ENCODE measurements around the gene KCNK4.

The KCNK4 gene

DNA sequence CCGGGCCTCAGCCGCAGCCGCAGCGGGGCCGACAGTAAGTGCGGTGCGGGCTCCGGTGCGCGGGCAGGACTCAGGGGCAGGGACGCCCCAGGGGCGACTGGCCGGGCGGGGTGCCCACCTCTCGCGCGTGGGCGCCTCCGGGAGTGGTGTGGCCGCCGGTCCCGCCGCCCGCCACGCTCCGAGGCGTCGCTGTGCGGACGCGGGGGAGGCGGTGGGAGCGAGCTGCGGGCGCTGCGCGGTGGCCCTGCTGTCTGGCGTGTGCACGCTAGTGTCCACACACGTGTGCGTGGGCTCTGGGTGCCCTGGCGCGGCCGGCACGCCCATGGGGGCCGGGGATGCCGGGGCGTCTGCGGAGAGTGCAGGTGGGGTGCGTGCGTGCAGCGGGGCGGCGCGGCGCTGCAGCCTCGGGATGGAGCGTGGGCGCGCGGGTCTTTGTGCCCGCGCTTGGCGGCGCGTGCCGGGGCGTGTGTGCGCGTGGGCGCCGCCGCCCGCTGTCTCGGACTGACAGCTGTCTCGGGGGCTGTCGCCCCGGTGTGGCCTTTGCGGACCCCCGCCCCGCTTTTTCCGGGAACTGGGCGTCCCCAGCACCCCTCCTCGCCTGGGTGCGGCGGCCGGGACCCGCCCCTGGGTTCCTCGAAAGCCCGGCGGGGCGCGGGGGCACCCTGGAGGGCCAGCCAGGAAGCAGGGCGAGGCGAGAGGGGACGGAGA is 804 bp downstream of the KCNK4 start:
- no peak for DNase-seq (ENCODE audit: low spot score)

DNA sequence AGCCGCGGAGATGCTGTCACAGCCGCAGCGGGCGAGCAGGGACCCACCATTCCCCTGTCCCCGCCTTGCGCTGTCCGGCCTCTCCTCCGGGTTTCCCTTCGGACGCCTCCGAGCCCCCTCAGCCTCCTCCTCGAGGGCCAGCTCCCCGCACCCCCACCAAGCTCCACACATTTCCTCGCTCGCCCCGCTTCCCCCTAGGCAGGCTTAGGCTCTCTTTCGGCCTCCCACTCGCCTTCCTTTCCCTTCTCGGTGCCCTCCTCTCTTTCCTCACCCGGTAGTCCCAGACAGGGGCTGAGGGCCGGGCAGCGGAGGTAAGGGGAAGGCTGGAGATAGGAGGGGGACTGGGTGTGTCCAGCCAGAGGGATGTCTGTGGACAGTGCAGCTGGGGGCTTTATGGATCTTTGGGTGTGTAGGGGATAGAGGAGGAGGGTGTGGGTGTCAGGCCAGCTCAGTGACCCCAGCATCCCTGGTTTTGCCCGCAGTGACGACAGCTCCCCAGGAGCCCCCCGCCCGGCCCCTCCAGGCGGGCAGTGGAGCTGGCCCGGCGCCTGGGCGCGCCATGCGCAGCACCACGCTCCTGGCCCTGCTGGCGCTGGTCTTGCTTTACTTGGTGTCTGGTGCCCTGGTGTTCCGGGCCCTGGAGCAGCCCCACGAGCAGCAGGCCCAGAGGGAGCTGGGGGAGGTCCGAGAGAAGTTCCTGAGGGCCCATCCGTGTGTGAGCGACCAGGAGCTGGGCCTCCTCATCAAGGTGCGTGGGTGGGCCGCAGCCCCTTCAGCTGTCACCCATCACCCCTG is 1.6 kb downstream of the KCNK4 start:
- no peak for DNase-seq (ENCODE audit: low spot score)

DNA sequence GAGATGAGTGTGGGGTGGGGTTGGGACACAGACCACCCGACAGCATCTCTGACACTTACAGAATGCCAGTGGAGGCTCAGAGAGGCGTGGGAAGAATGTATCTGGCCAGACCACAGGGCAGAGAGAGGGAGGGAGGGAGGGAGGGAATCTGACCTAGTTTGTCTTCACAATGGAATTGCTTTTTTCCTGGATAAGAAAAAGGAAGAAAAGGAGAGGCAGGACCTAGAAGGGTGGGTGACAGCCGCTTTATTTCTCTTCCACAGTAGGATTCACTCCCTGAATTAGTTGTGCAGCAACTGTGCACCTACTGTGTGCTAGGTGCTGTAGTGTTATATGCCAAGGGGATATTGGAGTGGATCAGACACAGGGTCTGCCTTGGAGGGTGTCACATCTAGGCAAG is 3.7 kb downstream of the KCNK4 start:
- DNase-seq (ENCODE audit: low spot score): no peak

DNA sequence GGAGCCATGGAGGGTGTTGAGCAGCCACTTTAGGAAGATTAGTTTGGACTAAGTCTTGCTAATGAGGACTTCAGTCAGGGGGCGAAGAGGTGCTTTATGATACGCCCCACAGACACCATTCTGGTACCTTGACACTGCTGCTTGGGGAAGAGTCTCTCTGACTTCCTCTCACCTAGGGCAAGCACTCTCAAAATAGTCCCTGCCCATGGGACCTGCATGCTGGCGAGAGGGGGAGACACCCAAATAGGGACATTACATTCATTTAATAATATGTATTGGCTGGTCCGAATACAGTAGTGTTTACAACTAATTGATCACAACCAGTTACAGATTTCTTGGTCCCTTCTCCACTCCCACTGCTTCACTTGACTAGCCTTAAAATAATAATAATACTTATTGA is 4.7 kb downstream of the KCNK4 start:
- no peak for DNase-seq (ENCODE audit: low spot score)

DNA sequence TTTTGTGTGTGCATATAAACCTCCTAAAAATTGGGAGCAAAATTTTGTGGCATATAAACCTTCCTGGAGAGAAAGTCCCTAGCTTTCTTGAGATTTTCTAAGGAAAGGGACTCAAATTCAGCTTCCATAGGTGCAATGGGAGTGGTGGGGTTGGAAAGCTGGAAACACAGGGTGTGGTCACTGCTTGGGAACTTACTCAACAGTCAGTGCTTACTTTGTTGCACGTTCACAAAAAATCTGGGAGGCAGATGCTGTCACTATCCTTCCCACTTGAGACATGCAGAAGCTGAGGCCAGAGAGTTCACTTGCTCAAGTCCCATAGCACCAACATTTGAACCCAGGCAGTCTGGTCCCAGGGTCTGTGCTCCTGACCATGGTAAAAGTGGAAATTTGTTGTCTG is 5.1 kb downstream of the KCNK4 start:
- DNase-seq (ENCODE audit: low spot score): no peak

DNA sequence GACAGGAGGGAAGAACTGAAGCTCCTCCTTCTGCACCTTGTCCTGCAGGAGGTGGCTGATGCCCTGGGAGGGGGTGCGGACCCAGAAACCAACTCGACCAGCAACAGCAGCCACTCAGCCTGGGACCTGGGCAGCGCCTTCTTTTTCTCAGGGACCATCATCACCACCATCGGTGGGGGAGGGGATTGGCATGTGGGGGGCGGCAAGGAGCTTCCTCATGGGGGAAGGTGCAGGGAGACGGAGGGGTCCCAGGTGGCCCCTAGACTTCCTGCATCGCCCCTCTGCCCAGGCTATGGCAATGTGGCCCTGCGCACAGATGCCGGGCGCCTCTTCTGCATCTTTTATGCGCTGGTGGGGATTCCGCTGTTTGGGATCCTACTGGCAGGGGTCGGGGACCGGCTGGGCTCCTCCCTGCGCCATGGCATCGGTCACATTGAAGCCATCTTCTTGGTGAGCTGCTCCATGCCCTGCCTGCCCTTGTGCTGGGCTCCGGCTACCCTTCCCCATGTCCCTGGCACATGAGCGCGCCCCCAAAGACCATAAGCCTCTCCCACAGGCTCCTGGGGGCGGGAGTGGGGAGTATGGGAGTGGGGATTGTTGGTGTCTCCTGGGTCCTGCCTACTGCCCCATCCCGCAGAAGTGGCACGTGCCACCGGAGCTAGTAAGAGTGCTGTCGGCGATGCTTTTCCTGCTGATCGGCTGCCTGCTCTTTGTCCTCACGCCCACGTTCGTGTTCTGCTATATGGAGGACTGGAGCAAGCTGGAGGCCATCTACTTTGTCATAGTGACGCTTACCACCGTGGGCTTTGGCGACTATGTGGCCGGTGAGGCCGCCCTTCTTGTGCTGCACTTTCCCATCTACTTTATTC is 6.0 kb downstream of the KCNK4 start:
- no peak for DNase-seq (ENCODE audit: low spot score)

DNA sequence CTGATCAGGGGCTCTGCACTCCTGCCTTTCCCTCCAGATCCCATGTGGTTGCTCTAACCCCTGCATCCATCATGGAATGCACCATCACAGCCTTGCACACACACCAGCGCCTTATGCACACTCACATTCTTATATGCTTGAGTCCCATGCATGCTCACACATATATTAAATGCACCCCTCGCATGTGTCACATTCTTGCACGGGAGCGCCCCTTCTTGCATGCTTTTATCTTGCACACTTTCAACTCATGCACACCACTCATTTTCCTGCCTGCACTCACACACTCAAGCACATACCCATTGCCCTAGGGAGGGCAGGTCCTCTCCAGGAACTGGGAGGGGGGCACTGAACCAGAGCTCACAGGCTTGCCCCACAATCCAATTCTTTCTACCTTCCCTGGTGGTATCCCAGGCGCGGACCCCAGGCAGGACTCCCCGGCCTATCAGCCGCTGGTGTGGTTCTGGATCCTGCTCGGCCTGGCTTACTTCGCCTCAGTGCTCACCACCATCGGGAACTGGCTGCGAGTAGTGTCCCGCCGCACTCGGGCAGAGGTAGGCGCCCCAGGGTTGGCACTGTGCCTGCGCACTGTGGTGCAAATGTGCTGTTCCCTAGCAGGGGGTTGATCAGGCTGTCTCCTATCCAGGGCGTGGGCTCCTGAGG is 6.7 kb downstream of the KCNK4 start:
- no peak for DNase-seq (ENCODE audit: low spot score)

DNA sequence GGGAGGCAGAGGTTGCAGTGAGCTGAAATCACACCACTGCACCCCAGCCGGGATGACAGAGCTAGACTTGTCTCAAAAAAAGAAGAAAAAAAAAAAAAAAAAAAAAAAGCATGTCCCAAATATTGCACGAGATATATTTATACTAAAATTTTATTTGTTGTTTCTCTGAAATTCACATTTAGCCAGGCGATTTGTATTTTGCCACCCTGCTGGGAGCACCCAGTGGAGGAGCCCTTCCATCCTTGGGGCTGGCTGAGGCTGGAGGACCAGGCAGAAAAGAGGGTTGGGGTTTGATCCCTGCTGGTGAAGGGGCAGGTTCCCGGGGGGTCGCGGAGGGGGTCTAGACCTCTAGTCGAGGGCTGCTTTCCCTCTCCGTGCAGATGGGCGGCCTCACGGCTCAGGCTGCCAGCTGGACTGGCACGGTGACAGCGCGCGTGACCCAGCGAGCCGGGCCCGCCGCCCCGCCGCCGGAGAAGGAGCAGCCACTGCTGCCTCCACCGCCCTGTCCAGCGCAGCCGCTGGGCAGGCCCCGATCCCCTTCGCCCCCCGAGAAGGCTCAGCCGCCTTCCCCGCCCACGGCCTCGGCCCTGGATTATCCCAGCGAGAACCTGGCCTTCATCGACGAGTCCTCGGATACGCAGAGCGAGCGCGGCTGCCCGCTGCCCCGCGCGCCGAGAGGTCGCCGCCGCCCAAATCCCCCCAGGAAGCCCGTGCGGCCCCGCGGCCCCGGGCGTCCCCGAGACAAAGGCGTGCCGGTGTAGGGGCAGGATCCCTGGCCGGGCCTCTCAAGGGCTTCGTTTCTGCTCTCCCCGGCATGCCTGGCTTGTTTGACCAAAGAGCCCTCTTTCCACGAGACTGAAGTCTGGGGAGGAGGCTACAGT is 8.1 kb downstream of the KCNK4 start:
- DNase-seq (ENCODE audit: low spot score): no peak

DNA sequence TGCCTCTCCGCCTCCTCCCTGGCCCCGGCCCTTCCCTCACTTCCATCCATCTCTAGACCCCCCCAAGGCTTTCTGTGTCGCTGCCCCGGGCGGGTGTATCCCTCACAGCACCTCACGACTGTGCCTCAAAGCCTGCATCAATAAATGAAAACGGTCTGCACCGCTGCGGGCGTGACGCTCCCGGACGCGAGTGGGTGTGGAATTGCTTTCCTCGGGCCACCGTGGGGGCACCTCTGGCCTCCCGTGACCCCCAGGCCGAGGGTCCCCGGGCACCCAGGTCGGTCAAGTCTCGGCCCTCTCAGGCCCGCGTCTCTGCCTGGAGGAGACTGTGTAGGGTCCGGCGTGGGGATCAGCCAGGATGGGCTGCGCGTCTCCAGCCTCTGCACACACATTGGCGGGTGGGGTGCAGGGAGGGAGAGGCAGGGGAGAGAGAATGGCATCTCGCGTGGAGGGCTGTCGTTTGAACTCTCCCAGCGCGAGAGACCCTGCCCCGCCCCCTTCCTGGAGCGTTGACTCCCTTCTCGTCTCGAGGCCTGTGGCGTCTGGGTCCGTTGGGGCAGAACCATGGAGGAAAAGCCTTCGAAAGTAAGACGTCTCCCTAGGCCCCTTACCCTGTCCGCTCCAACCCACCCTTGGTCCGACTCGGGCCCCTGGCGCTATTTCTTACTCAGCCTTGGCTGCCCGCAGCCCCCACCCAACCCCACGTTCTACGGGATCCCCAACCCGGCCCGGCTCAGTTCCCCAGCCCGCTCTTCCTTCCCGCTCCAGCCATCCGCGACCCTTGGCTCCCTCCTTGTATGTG is 8.9 kb downstream of the KCNK4 start, which contains the start of gene CATSPERZ:
CATSPERZ (plus strand) TSS at position 512 of the 802 bp plus-strand sequence; CDS start at position 565, 53 bp downstream.
- DNase-seq (ENCODE audit: low spot score): no peak

DNA sequence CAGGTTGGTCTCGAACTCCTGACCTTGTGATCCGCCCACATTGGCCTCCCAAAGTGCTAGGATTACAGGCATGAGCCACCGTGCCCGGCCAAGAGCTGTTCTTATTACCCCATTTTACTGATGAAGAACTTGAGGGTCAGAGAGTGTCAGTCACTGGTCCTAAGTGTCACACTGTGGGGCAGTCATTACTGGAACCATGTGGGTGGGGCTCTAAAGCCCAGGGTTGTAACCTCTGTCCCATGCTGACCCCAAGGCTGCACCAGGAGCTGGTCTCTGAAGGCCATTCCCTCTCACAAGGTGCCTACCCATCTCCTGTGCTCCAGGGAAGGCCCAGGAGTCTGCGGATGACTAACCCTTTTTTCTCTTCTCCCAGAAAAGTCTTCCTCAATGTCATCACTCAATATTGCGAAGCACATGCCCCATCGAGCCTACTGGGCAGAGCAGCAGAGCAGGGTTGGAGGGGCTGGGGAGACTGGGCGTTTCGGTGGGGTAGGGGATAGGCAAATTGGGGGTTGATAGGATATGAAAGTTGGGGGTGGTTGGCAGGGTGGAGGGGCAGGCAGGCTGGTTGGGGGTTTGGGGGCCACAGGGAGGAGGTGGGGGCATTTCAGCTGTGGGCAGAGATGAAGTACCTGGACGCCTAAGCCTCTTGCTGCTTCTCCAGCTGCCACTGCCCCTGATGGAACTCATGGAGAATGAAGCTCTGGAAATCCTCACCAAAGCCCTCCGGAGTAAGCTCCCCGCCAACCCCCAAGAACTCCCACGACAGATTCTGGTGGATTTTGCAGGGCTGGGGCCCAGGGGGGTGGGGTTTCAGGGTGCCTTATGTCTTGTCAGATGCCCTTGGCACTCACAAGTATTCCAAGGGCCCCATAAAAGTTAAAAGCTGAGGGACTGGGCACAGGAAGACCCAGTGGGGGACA is 12.3 kb downstream of the KCNK4 start:
- no peak for DNase-seq (ENCODE audit: low spot score)

DNA sequence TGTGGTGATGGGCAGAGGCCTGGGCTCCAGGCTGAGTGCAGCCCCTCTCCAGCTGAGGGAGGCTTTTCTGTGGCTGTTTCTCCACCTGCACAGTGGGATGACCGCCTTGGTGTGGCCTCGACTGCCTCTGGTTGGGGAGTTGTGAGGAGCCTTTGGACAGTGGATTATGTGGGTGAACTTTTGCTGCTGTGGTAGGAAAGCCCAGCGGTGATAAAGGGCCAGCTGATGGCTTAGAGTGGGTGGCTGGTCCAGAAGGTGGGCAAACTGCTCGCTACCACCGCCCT is 12.9 kb downstream of the KCNK4 start:
- DNase-seq (ENCODE audit: low spot score): no peak

DNA sequence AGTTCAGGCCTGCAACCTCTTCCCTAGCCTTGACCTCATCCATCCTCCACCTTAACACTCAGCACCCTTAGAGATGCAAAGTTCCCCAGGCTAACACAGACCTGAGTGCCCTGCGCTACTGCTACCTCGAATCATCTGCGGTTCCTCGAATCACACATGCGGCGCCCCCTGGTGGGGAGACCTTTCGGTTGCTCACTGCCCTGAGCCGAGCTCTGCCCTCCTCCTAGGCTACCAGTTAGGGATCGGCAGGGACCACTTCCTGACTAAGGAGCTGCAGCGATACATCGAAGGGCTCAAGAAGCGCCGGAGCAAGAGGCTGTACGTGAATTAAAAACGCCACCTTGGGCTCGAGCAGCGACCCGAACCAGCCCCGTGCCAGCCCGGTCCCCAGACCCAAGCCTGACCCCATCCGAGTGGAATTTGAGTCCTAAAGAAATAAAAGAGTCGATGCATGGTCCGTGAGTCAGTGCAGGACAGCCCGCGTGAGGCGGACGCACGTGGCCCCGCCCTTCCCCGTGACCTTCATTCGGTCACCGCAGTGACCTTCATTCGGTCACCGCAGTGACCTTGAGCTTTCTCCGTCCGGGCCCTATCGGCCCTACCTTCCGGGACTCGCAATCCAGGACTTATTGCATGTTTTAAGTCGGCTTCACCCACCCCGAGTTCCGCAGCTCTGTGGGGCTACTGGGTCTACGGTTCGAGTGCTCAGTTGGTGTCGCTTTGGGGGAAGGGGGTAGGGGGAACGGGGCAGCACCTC is 13.4 kb downstream of the KCNK4 start:
- peak; percentile 86 for DNase-seq (ENCODE audit: low spot score)

DNA sequence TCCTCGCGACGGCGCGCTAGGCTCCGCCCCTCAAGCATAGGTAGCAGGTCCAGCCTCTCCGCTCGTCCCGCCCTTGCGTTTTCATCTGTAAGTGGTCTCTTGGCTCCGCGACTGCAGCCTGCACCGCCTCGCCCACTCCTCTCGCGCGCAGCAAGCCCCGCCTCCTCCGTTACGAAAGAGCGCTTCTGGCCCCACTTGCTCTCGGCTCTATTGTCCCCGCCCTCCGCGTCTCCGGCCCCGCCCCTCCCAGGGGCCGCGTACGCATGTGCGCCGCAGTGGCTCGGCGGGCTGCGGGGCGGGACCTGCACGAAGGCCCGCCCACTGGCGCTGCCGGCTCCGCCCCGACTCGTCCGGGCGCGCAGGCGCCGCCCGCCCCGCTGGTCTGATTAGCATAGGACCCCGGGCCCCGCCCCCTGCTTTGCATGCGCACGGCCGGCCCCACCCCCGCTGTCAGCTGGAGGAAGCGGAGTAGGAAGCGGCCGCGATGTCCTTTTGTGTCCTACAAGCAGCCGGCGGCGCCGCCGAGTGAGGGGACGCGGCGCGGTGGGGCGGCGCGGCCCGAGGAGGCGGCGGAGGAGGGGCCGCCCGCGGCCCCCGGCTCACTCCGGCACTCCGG is 14.1 kb downstream of the KCNK4 start, which contains the start of gene ESRRA:
ESRRA (plus strand) TSS at position 450 of the 616 bp plus-strand sequence. CDS start 1,656 bp downstream, outside the sequence.
- DNase-seq (ENCODE audit: low spot score): peak; percentile 99

DNA sequence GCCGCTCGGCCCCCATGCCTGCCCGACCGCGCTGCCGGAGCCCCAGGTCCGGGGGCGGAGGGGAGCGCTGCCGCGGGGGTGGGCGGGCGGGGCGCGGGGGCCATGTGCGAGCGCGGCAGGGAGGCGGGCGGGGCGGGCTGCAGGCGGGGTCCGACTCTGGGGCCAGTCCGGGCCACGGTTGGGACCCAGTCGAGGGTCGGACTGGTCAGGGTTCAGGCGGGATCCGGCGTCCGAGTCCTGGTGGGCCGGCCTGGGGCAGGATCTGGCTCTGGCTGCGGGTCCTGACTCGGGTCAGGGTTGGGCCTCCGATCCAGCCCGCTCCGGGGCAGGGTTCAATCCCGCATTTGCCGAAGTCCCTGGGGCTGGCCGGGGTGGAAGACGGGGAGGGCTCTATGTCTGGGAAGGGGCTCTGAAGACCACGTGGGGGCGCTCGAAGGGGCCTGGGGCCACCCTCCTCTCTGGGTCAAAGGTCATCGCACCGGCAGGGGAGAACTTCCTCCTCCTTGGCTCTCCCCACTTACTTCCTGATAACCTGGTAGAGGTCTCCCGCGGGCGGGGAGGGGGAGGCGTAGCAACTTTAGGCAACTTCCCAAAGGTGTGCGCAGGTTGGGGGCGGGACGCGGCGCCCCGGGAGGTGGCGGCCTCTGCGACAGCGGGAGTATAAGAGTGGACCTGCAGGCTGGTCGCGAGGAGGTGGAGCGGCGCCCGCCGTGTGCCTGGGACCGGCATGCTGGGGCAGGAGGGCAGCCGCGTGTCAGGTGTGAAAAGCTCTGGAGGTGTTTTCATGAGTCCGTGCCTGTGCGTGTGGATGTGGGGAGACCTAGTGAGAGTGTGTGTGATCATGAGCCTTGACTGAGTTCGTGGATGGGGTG is 14.8 kb downstream of the KCNK4 start:
- DNase-seq (ENCODE audit: low spot score): peak; percentile 32

DNA sequence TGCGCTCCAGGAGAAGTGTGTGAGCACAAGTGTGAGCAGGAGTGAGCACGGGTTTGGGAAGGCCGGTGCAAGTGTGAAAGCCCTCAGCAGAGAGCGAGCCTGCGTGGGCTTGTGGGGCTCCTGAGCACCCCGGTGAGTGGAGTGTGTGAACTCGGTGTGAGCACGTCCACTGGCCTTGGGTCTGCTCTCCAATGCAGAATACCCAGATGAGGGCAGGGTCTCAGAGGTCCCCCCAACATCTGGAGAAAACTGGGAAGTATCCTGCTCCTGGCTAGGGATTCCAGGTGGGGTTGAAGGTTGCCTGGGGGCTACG is 15.4 kb downstream of the KCNK4 start:
- no peak for DNase-seq (ENCODE audit: low spot score)

DNA sequence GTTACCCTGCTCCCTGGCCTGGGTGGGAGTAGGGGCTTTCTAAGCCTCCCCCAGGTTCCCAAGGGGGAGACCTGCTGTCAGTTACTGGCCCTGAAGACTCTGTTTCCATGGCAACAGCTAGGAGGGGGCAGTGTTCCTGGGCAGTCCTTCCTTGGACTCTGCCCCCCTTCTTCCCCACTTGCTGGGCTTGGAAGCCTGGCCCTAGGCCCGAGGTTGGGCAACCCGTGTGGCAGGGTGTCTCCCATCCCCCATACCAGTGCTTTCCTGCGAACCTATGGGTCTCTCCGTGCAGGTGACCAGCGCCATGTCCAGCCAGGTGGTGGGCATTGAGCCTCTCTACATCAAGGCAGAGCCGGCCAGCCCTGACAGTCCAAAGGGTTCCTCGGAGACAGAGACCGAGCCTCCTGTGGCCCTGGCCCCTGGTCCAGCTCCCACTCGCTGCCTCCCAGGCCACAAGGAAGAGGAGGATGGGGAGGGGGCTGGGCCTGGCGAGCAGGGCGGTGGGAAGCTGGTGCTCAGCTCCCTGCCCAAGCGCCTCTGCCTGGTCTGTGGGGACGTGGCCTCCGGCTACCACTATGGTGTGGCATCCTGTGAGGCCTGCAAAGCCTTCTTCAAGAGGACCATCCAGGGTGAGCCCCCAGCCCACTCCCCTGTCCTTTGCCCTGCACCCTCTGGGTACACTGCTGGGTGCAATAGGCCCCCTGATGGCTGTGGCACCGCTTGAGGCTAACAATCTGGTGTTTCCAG is 15.9 kb downstream of the KCNK4 start:
- DNase-seq (ENCODE audit: low spot score): no peak

All from germinal center (tissue), 1 donor.